HG02981 (cell line): ENCODE results near the gene EZH1.
A peak's percentile ranks its signal among the peaks of the same experiment; 100 is the strongest.

ENCODE experiments used
- ATAC-seq: cut with Tn5 transposase; IDR thresholded peaks from one replicate; pipeline ENCODE4 v1.9.1; 2021; ENCODE audit warnings: mild to moderate bottlenecking, moderate library complexity; ENCODE audit not compliant: unreplicated experiment

Gene EZH1

DNA sequence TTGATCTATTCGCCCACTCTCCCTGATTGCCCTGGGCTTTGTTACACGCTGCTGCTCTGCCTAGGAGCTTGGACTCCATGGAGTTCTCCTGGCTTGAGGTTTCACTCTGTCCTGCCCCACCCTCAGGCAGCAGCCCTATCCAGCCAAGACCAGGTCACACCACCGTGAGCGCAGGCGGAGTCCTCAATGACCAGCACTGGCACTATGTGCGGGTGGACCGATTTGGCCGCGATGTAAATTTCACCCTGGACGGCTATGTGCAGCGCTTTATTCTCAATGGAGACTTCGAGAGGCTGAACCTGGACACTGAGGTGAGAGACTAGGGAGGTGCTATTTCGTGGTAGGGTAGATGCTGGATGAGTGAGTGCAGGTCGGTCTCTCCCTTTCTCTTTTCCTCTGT, 59.0 kb downstream of the EZH1 start:
- no peak for ATAC-seq

- no peak for ATAC-seq
Measured at GRCh38 chr17:42684929-42685556, 59.8 kb downstream of the EZH1 start.

DNA sequence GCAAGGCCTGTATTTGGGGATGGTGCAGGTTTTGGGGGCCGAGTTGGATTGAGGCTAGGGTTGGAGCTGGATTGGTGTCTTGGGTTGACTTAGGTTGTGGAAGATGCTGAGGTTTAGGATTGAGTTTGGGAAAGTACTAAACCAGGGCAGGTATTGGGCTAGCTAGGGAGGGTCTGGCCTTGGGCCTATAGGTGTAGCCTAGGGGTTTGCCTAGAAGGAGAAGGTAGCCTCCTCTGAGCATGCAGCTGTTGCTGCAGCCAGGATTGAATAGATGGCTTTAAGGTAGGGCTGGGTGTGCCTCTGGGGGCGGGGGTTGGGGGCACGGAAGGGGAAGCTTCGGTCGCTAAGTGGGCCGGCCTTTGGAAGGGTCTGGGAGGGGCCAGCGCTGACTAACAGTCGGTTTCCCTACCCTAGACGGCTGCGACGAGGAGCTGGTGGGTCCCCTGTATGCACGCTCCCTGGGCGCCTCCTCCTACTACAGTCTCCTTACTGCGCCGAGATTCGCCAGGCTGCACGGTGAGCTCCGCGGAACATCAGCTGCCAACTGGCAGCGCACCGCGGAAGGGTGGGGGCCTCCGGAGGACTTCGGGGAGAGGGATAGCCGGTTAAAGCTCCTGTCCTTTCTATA, 61.3 kb downstream of the EZH1 start:
- ATAC-seq = no peak

DNA sequence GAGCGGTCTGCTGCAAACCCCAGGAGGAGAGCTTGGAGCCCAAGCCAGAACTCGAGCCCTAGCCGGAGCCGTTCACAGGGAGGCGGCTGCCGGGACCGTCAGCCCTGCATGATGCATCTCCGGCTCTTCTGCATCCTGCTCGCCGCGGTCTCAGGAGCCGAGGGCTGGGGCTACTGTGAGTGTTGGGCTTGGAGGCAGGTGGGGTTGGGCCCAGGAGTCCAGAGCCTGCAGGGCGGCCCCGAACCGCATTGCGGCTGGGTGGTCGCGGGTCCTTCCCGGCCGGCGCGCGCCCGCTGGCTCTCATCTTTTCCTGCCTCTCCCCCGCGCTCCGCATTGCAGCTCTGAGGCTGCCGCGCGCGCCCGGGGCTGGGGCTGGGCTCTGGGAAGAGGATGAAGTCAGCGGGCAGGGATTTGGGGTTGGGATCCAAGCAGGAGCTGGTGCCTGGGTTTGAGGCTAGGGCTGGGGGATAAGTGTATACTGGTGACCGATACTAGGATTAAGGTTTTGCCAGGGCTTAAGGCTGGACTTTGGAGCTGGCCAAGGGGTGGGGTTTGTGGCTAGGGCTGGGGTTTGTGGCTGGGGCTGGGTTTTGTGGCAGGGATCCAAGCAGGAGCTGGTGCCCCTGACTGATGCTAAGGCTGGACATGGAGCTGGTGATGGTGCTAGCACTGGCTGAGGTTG, 62.0 kb downstream of the EZH1 start:
- no peak for ATAC-seq

- no peak for ATAC-seq
Measured at GRCh38 chr17:42681976-42682721, 62.7 kb downstream of the EZH1 start, which contains the start of gene CNTNAP1. Gene CNTNAP1 (plus strand): TSS chr17:42682531. CDS start chr17:42682830, 299 bp downstream.

DNA sequence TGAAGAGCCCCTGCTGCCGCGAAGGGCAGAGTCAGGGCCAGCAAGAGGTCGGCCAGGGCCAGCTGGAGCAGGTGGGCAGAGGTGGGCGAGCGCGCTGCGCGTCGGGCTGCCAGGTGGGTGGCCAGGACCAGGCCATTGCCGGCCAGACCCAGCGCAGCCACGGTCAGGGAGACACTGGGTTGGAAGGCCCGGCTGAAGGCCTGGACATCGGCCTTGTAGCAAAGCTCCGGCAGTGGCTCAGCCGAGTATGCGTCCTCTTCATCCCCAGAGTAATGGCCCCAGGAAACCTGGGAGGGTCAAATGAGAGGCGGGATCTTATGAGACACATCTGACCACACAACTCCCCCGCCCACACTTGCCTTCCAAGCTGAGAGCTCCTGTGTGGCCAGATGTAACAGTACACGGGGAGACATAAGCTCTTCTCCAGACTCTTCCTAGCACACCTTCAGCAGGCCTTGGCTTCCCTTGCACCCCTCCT, 64.5 kb downstream of the EZH1 start:
- no peak for ATAC-seq

- ATAC-seq = peak; percentile 26
Measured at GRCh38 chr17:42679492-42680330, 65.1 kb downstream of the EZH1 start.

- ATAC-seq = no peak
Measured at GRCh38 chr17:42678951-42679491, 65.8 kb downstream of the EZH1 start.

- no peak for ATAC-seq
Measured at GRCh38 chr17:42677921-42678781, 66.7 kb downstream of the EZH1 start.

- ATAC-seq = peak; percentile 51
Measured at GRCh38 chr17:42677012-42677857, 67.6 kb downstream of the EZH1 start.

DNA sequence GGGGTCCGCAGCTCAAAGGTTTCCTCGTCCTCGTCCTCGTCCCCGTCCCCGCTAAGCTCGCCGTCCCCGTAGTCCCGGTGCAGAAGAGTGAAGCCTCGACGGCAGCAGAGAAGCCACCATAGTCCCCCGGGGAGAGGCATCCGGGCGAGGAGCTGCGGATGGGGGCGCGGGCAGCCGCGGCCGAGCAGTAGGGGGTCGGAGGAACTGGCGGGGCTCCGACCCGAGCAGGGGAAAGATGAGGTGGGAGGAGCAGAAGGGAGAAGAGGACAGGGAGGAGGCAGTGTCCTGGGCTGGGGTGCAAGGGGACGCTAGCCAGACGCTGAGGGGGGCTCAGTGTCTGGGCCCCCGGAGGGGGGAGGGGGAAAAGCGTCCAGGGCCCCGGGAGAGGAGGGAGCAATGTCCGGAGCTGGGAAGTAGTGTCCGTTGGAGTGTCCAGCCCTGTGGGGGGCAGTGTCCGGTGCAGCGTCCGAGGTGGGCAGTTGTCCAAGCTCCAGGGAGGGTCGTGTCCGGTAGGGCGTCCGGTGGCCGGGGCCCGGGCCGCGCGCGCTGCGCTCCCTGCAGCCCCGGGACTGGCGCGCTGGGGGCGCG, 68.3 kb downstream of the EZH1 start, which contains the start of gene PLEKHH3:
Gene PLEKHH3, minus strand, starts transcription at position 571 of the 588 bp plus-strand sequence. Its CDS starts 431 bp downstream, at position 140.
- ATAC-seq = no peak

DNA sequence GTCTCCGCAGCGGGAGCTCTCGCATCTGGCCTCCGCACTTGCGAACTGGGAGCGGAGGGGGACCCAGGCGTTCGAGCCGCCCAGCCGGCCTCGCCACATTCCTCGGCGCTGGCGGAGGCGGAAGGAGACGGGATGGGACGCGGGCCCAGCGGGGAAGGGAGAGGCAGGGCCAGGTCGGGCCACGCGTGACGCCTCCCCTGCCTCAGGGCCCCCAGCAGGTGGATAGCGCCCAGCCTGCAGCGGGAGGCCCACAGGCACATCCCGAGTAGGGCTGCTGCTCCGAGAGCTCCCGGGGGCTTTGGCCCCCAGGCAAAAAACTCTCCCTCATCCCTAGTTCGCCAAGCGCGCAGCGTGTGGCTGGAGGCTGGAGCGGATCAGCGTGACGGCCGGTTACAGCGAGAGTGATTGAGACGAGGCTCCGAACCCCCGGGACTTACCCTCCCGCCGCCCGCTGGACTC, 68.8 kb downstream of the EZH1 start:
- ATAC-seq = no peak

DNA sequence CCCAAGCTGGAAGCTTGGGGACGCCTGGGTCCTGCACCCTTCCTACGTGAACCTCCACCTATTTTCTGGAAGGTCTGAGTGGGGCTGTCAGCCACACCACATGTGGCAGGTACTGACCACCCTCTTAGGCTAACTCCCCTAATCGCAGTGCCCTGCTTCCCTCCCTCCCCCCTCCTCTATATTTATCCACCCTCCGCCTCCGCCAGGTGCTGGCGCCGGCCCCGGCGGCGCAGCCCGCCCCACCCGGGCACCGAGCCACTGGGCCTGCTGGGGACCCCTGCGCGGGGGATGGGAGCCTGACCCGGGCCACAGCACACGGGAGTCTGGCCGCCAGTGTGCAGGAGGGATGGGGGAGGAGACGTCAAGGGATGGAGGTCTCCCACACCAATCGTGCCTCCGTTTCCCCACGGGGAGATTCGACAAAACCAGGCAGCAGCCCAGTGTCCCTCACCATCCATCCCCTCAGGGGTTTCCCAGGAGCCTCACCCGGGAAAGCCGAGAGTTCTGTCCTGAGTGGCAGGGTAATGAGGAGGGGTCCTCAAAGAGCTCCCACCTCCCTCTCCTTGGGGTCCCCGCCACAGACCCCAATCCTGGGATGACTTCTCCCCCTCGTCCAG, 69.4 kb downstream of the EZH1 start:
- ATAC-seq = no peak

GRCh38 chr17:42674755-42675347, 70.0 kb downstream of the EZH1 start:
- ATAC-seq = no peak

DNA sequence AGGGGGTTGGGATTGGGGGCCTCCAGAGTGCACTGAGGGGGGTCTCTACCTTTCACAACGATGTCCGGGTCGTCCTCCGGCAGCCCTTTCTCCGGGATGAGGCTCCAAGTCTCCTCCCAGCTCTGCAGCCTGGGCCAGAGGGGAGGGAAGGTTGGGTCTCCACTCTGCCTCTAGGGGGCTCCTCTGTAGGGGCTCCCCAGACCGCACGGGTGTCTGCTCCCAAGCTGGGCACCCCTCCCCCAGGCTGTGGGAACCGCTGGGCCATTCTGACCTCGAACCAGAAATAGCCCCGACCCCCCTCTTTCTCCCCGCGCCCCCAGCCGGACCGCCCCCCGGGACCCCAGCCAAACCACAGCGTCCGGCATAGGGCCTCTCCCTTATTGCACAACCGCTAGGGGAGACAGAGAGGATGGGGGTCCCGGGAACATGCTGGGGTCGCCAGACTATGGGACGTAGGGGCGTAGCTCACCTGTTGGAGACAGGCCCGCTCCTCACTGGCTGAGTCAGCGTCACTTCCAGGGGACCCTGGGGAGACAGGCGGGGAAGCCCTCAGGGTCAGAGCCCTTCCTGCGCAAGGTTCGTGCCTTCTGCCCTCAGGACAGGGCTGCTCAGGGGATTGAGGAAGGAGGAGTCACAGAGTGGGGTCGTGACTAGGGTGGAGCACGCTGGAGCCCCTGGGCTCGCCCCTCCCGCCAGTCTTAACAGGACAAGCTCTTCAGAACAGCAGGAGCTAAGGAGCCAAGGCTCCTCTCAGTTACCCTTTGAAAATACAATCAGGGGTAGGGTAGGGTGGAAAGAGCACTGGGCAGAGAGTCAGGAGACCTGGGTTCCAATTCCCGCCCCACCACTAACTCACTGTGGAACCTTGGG, 70.7 kb downstream of the EZH1 start:
- no peak for ATAC-seq
